ENCODE results near the gene TMEM272. TPM values are rescaled to one million over a fixed set of nuclear protein-coding genes. Genes with fewer than 3 reads are reported as not detected.

TMEM272 gene
- total RNA-seq = under 1 TPM in 1 of 4 donors, not detected in 3; under 0.01 TPM
- under 1 TPM in 1 of 3 donors, not detected in 2; 0.28 TPM for polyA plus RNA-seq

DNA sequence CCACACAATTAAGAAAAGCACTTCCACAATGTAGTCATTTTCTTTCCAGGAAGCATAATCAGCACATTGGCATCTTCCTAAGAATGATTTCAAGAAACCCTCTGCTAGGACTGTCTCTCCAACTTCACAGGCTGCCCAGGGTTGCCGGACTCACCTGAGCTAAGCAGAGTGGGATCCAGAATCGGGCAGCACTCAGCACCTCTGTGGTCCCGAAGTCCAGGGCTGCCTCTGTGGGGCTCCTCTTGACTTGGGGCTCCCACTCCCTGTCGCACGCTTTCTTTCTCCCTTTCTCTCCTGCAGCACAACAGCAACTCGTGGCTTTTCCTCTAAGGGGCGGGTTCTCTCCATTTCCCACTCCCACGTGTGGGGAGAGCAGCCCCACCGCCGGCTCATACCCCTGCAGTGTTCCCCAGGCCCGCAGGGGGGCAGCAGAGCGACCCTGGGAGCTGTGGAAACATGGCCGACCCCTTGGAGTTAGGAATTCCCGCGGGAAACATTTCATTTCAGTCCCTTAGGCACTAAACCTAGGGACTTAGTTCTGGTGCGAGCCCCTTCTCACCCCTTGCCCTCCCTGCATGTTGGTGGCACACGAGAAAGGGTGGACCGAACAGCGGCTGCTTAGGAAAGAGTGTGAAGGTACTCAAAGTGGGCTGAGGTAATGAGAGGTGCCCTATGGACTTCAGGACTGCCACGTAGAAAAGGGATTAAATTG is at the start of gene TMEM272:
TMEM272 (minus strand) TSS at position 316 of the 712 bp plus-strand sequence. CDS start 6,647 bp downstream, outside the sequence.
- 32 to 37% methylated on average over 20 of the region's 20 CpGs for WGBS, 2 donors
- H3K4me3 ChIP-seq = no peak within 1 kb of the TSS
- intact Hi-C loops (cut with DNase I) = loop anchor here (2.0 kb wide), 1 partner anchor 282 kb away; no protein-coding TSS in a partner anchor
- H3K27ac ChIP-seq = no peak within 1 kb of the TSS
- H3K36me3 ChIP-seq = no peaks in the 10 kb centered on the region
- no peaks in the 10 kb centered on the region for H3K9me3 ChIP-seq
- no peak for DNase-seq
- no peaks in the 10 kb centered on the region for H3K27me3 ChIP-seq
- TF ChIP-seq POLR2AphosphoS5 (IDR thresholded peaks at IDR 0.05) (no peak), POLR2A (IDR thresholded peaks at IDR 0.05) (no peak), EP300 (IDR thresholded peaks at IDR 0.05) (no peak), CTCF (IDR thresholded peaks at IDR 0.05) (peak; percentile 23 to 86 (median 59))
- H3K4me1 ChIP-seq = peaks cover 0 to 8% (median 2%) of the 10 kb centered on the region in 4 donors

DNA sequence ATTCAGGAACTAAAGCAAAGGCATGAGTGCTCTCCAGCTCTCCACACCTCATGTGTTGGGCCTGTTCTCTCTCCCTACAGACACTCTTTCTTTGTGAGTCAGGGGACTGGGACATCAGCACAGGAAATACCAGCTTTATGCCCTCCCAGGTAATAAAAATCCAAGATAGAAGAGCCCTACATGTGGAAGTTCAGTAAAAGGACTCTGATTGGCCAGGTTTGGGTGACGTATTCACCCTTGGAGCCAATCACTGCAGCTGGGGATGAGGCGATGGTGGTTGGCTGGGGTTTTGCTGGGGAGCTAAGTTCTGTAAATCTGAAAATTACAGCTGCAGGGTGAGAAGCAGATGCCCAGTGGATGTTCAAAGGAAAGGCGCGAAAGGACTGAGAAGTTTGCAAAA is 49.3 kb upstream of the TMEM272 start:
- TF ChIP-seq CTCF (IDR thresholded peaks at IDR 0.05) (no peak), EP300 (IDR thresholded peaks at IDR 0.05) (no peak), POLR2A (IDR thresholded peaks at IDR 0.05) (no peak), POLR2AphosphoS5 (IDR thresholded peaks at IDR 0.05) (no peak)
- Histone ChIP-seq H3K36me3 (no peaks in the 10 kb centered on the region), H3K27ac (no peak overlapping the region), H3K27me3 (no peaks in the 10 kb centered on the region), H3K9me3 (no peaks in the 10 kb centered on the region), H3K4me1 (no peaks in the 10 kb centered on the region), H3K4me3 (no peak overlapping the region)
- intact Hi-C loops (cut with DNase I) = no loop called here
- no peak for DNase-seq
- WGBS, 2 donors = 94 to 96% methylated on average over 4 of the region's 4 CpGs

GRCh38 chr13:51892657-51893056 is 47.7 kb upstream of the TMEM272 start:
- no peak for DNase-seq
- H3K4me1 ChIP-seq = no peaks in the 10 kb centered on the region
- H3K9me3 ChIP-seq = no peaks in the 10 kb centered on the region
- H3K27me3 ChIP-seq = no peaks in the 10 kb centered on the region
- H3K27ac ChIP-seq = no peak overlapping the region
- 9 to 48% methylated on average over 3 of the region's 3 CpGs for WGBS, 2 donors
- TF ChIP-seq CTCF (IDR thresholded peaks at IDR 0.05) = no peak
- no peak for TF ChIP-seq EP300 (IDR thresholded peaks at IDR 0.05)
- no peak for TF ChIP-seq POLR2A (IDR thresholded peaks at IDR 0.05)
- TF ChIP-seq POLR2AphosphoS5 (IDR thresholded peaks at IDR 0.05) = no peak
- no peaks in the 10 kb centered on the region for H3K36me3 ChIP-seq
- H3K4me3 ChIP-seq = no peak overlapping the region
- intact Hi-C loops (cut with DNase I) = no loop called here

- no peak for TF ChIP-seq EP300 (IDR thresholded peaks at IDR 0.05)
- no peak for TF ChIP-seq POLR2AphosphoS5 (IDR thresholded peaks at IDR 0.05)
- no peak for TF ChIP-seq POLR2A (IDR thresholded peaks at IDR 0.05)
- no peak for TF ChIP-seq CTCF (IDR thresholded peaks at IDR 0.05)
- Histone ChIP-seq H3K9me3 (peaks cover 0 to 4% (median 0%) of the 10 kb centered on the region in 4 donors), H3K27me3 (no peaks in the 10 kb centered on the region), H3K4me3 (no peak overlapping the region), H3K36me3 (no peaks in the 10 kb centered on the region), H3K27ac (no peak overlapping the region), H3K4me1 (no peaks in the 10 kb centered on the region)
- intact Hi-C loops (cut with DNase I) = no loop called here
- 82 to 83% methylated on average over 2 of the region's 2 CpGs for WGBS, 2 donors
- DNase-seq = no peak
Measured at GRCh38 chr13:51887468-51887867, 42.5 kb upstream of the TMEM272 start.
